Measurements from ENCODE around the gene ZMIZ2. TPM values are rescaled to one million over a fixed set of nuclear protein-coding genes. Genes with fewer than 3 reads are reported as not detected.
"Not testable (repeated sequence)": the region's sequence is repeated elsewhere in the genome, so short reads cannot be mapped to it uniquely, and the experiment has no call there.

The ZMIZ2 gene
- total and polyA plus RNA-seq, 2 donors (not counting 1 experiment from before 2014, with no cell fraction given), result 254 to 442 TPM

- no peak for TF ChIP-seq CTCF (IDR thresholded peaks at IDR 0.05)
- no peak for TF ChIP-seq EZH2 (IDR thresholded peaks at IDR 0.05; ENCODE audit: borderline replicate concordance, insufficient read depth, low read depth, low read length, poor library complexity, severe bottlenecking)
- no peaks in the 10 kb centered on the region for H3K4me1 ChIP-seq (ENCODE audit: control insufficient read depth in 2 of 2, insufficient read depth in 2 of 2, low read length in 2 of 2)
- H4K20me1 ChIP-seq (ENCODE audit: control insufficient read depth, insufficient read depth, low read length, poor library complexity, severe bottlenecking), result no peaks in the 10 kb centered on the region
- no peaks in the 10 kb centered on the region for H3K9me3 ChIP-seq (ENCODE audit: control extremely low read depth in 1 of 3, control insufficient read depth in 2 of 3, insufficient read depth in 1 of 3, low read length in 2 of 3)
- 90% methylated on average over 11 of the region's 12 CpGs for WGBS (ENCODE audit: insufficient coverage)
- H3K4me3 ChIP-seq (ENCODE audit: control extremely low read depth in 1 of 5, extremely low read depth in 1 of 5, insufficient read depth in 1 of 5, low read depth in 2 of 5, low read length in 4 of 5), result no peak overlapping the region
- H3K27me3 Mint-ChIP-seq, result peaks cover 6% of the 10 kb centered on the region
- DNase-seq (no peak), ATAC-seq (ENCODE audit: low read depth) (no peak)
- H3K9me3 Mint-ChIP-seq (ENCODE audit: insufficient read depth), result no peaks in the 10 kb centered on the region
- H3K4me3 Mint-ChIP-seq, result no peak overlapping the region
- H3K4me2 ChIP-seq (replicated peaks; ENCODE audit: low read depth, low read length, poor library complexity, severe bottlenecking), result no peak overlapping the region
- H3K27me3 ChIP-seq (replicated peaks in 1 of 4; ENCODE audit: control extremely low read depth in 1 of 4, control insufficient read depth in 3 of 4, insufficient read depth in 4 of 4, low read length in 3 of 4), result no peaks in the 10 kb centered on the region
- no peaks in the 10 kb centered on the region for H3K79me2 ChIP-seq (ENCODE audit: control insufficient read depth, insufficient read depth, low read length)
- H2AFZ ChIP-seq (ENCODE audit: insufficient read depth, low read depth, low read length, poor library complexity, severe bottlenecking), result no peak overlapping the region
- POLR2A ChIA-PET, result interaction anchor here (0.7 kb wide), 1 partner anchor 21 kb away, joined by 5 read pairs; no protein-coding TSS in a partner anchor
- intact Hi-C loops (cut with micrococcal nuclease), result no loop called here
- no peaks in the 10 kb centered on the region for H3K36me3 ChIP-seq (replicated peaks in 1 of 2; ENCODE audit: control extremely low read depth in 1 of 2, control insufficient read depth in 1 of 2, extremely low read depth in 1 of 2, insufficient read depth in 2 of 2, low read length in 1 of 2)
- no peak overlapping the region for H3K27ac Mint-ChIP-seq
- H3K4me1 Mint-ChIP-seq, result peaks cover 2% of the 10 kb centered on the region
- H3K27ac ChIP-seq (ENCODE audit: low read length in 2 of 2), result no peak overlapping the region
- CTCF ChIA-PET, result no interaction called here
- no peak overlapping the region for H3K9ac ChIP-seq (ENCODE audit: low read length)
Observed at GRCh38 chr7:44729949-44730590, 18.6 kb upstream of the ZMIZ2 start.

- H3K4me3 Mint-ChIP-seq; POLR2A ChIA-PET; H3K4me2 ChIP-seq (replicated peaks; ENCODE audit: low read depth, low read length, poor library complexity, severe bottlenecking); intact Hi-C loops (cut with micrococcal nuclease); H2AFZ ChIP-seq (ENCODE audit: insufficient read depth, low read depth, low read length, poor library complexity, severe bottlenecking); H3K4me3 ChIP-seq (ENCODE audit: control extremely low read depth in 1 of 5, extremely low read depth in 1 of 5, insufficient read depth in 1 of 5, low read depth in 2 of 5, low read length in 4 of 5); H3K27me3 Mint-ChIP-seq; H3K9me3 ChIP-seq (ENCODE audit: control extremely low read depth in 1 of 3, control insufficient read depth in 2 of 3, insufficient read depth in 1 of 3, low read length in 2 of 3); H3K36me3 ChIP-seq (replicated peaks in 1 of 2; ENCODE audit: control extremely low read depth in 1 of 2, control insufficient read depth in 1 of 2, extremely low read depth in 1 of 2, insufficient read depth in 2 of 2, low read length in 1 of 2); H3K9ac ChIP-seq (ENCODE audit: low read length); H3K27me3 ChIP-seq (replicated peaks in 1 of 4; ENCODE audit: control extremely low read depth in 1 of 4, control insufficient read depth in 3 of 4, insufficient read depth in 4 of 4, low read length in 3 of 4); H3K4me1 Mint-ChIP-seq; H3K4me1 ChIP-seq (ENCODE audit: control insufficient read depth in 2 of 2, insufficient read depth in 2 of 2, low read length in 2 of 2); H3K27ac Mint-ChIP-seq; H3K79me2 ChIP-seq (ENCODE audit: control insufficient read depth, insufficient read depth, low read length); H4K20me1 ChIP-seq (ENCODE audit: control insufficient read depth, insufficient read depth, low read length, poor library complexity, severe bottlenecking); H3K9me3 Mint-ChIP-seq (ENCODE audit: insufficient read depth); ATAC-seq (ENCODE audit: low read depth); H3K27ac ChIP-seq (ENCODE audit: low read length in 2 of 2); DNase-seq: not testable (repeated sequence)
- WGBS (ENCODE audit: insufficient coverage), result 95% methylated on average over 6 of the region's 6 CpGs
- CTCF ChIA-PET, result interaction anchor here (0.7 kb wide), 1 partner anchor 13 kb away, joined by 3 read pairs; no protein-coding TSS in a partner anchor
Observed at GRCh38 chr7:44732971-44733370, 15.7 kb upstream of the ZMIZ2 start.
